ENCODE measurements around the gene XPA.
"Not testable (repeated sequence)": the region's sequence is repeated elsewhere in the genome, so short reads cannot be mapped to it uniquely, and the experiment has no call there.

XPA gene

DNA sequence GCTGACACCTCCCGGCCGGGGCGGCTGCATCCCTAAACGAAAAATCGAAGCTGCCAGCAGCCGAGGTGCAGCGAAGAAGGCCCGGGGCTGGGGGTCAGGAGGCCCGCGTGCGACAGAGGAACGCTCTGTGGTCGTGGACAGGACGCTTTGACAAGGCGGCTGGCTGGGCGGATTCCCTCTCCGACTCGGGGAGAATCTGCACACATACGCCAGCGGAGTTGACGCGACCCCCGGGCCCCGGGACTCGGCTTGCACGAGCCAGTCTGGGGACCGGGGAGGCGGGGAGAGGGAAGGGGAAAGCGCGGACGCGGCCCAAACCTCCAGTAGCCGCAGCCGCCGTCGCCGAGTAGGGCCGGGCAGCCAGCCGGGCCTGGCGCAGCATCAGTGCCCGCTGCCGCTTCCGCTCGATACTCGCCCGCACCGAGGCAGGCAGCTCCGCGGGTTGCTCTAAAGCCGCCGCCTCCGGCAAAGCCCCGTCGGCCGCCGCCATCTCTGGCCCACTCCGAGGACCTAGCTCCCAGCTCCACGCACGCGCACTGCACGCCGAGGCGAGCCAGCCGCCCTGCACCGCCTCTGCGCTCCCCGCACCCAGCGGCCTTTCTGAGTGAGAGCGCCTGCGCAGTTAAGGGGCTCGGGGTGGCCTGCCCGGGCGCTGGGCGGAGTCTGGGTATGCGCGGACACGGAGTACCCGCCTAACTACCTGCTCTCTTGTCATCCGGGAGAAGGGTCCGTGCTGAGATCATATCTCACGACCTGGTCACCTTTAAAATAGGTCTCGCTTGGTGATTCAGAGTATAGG is at the start of gene XPA:
Gene XPA (minus strand): TSS at position 538 of the 799 bp plus-strand sequence. CDS start 48 bp downstream, at position 490.
- peak; percentile 94 for DNase-seq (ENCODE audit: low spot score)

DNA sequence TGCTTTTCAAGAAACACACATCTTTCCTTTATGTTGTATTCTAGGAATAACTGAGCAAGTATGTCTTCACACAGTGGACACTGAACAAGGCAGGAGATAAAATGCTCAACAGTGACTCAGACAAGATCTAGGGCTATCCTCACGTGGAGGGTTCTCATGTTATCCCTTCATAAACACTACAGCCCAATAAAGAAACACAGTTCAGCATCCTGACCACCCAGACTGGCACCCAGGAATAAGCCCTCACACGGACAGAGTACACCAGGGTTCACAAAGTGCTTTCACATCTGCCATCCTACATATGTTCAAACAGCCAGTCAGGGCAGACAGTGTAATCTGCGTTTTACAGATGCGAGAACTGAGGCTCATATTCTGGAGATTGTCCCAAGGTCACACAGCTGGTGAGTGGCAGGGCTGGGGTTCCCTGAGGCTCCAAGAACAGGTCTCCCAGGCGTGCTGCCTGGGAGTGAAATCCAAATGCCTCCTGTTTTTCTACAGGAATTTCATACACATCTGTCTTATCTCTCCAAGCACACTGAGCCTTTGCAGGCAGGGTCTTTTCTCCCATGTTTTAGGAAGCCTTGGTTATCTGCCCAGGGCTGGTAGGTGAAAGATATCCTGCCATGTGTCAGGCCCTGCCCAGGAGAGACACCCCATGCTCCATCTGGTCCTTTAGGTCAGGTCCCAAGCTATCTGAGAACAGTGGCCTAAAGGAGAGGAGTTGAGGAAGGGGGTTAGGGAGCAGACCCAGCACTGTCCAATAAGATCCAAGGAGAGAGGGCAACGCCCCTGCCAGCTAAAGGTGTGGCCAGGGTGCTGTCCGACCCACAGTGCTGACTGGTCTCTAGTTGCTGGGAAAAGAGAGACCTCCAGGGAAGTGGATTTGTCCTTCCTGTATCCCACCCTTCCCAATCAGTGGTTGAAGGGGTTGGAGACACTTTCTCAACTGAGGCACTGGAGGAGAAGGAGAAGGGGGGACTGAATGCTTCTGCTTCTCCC is 47.9 kb upstream of the XPA start:
- DNase-seq (ENCODE audit: low spot score): no peak

DNA sequence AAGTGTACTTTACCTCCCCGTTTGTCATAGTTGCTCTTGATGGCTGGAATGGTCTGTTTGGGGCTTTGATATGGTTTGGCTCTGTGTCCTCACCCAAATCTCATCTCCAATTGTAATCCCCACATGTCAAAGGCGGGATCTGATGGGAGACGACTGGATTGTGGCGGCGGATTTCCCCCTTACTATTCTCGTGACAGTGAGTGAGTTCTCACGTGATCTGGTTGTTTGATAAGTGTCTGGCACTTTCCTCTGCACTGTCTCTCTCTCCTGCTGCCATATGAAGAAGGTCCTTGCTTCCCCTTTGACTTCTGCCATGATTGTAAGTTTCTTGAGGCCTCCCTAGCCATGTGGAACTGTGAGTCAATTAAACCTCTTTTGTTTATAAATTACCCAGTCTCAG is 46.9 kb upstream of the XPA start:
- DNase-seq (ENCODE audit: low spot score): not testable (repeated sequence)

DNA sequence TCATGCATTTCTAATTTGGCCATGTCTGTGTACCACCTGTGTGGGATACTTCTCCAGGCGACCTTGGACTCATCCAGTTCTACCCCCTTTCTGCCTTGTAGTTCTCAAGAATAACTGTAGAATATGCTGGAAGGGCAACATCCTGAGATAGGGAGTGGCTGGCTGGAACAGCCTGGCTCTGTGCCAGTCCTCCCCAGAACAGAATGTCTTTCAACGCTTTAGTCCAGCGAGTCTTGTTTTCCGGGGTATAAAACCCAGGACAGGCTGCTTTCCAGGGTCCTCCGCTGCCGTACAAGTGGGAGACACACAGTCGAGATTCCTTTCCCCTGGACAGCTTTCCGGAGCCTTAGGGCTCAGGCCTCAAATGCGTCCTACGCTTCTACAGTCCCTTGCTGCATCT is 45.4 kb upstream of the XPA start:
- DNase-seq (ENCODE audit: low spot score): no peak

DNA sequence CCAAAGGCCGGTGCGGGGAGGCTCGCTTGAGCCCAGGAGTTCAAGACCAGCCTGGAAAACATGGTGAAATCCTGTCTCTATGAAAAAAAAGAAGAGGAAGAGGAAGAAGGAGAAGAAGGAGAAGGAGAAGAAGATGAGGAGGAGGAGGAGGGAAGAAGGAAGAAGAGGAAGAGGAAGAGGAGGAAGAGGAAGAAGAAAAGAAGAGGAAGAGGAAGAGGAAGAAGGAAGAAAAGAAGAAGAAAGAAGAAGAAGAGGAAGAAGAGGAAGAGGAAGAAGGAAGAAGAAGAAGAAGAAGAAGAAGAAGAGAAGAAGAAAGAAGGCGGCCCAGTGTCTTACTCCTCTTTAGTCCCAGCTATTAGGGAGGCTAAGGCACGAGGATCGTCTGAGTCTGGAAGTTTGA is 44.8 kb upstream of the XPA start:
- no peak for DNase-seq (ENCODE audit: low spot score)

DNA sequence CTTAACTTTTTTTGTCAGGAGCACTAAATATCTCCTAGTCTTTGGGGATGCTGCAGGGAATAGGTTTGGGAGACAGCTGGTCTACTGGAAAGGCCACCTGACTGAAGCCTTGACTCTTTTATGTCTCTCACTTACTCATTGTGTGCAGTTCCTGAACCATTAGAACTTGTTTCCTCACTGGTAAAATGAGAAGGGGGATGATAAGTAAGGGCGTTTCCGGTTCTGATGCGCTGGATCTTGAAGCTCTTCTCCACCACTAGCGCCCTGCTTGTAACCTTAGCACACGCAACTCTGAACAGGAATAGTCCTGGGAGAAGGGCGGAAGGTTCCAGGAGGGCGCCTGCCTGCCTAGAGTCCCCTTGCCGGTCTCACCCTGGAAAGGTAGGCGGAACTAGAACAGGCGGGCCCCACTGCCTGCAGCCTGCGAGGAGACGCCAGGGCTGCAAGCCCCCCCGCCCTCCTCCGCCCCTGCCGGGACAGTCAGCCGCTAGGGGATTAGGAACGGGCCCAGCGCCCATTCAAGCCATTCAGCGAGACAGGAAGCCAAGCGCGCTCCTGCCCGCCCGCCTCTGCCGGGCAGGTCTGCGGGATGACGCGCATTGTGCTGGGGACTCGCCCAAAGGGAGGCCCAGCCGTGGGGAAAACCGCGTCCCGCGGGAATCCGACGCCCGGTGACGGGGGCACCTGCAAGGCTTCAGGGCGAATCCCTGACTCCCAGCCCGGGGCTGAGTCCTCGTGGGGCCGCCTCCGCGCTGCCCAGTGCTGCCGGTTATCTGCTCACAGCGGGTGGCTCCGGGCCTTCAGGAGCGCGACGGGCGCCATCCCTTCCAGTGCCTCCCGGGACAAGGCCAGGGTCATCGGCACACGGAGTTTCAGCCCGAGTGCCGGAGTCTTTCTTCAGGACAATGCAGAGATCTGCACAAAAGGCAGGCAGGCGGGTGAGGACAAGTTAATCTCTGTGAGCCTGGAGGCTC is 44.0 kb upstream of the XPA start:
- DNase-seq (ENCODE audit: low spot score): no peak

DNA sequence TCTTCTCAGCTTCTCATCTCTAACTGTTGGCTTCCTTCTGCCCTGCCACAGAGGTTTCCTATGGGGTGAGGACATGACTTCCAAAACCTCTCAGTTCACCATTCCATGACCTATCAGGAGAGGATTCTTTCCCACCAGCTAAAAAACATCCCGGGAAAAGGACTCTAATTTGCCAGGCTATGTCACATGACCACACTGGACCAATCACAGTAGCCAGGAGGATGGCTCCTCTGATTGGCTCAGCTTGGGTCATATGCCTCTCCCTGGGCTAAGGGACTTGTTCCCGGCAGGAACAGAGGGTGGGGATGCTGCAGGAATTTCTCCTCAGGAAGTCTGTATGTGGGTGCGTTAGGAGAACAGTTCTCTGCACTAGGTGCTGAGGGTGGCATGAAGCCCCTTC is 40.3 kb upstream of the XPA start:
- peak; percentile 23 for DNase-seq (ENCODE audit: low spot score)

DNA sequence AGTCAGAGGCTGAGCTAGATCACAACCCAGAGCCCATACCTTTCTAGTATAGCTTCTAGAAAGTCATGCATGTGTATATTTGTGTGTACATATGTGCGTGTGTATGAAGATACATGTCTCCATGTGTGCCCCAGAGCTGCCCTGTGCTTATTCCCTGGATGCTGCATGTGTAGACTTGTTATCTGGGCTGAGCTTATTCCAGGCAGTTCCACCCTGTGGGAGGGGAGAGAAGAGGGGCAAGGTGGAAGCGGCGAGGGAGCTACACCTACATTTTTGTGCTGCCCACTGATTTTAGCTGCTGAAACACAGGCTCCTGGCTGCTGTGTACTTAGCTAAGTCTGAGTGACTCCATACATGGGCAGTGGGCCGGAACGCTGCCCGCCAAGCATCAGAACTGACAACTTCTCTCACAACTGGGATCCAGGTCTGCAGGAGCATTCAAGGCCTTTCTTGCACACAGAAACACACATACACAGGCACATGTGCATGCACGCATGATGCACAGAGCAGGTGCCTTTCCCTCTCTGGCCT is 38.0 kb upstream of the XPA start:
- no peak for DNase-seq (ENCODE audit: low spot score)

DNA sequence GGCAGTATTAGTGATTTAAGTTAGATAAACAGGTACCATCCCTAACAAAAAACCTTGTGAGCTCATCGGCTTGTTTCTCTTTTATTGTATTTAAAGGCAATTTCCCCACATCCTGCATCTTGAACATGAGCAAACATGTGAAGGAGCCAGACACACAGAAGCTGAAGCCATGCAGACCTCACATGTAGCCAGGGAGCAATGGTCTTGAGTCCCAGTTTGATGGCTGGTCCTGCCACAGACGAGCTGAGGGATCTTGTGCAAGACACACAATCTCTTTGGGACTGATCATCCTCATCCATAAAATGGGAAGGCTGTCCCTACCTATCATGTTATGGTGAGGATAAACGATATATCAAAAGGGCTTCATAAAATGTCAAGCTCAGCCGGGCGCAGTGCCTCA is 29.6 kb upstream of the XPA start:
- no peak for DNase-seq (ENCODE audit: low spot score)

DNA sequence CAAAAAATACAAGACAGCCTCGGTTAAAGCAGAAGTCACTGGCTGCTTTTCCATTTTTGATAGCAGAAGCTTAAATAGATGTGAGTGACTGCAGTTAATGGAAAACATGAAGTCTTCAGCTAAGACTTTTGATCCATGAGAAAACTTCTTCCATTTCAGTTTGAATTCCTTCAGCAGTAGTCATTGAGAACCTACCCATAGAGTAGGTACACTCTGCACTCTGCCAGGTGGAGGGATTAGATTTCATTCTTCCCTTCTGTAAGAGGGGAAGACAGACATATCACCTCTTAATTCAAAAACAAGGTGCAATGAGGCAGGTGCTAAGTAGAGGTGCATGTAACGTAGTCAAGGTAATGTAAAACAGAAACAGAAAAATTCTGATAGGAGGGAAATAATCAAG is 26.7 kb upstream of the XPA start:
- no peak for DNase-seq (ENCODE audit: low spot score)

DNA sequence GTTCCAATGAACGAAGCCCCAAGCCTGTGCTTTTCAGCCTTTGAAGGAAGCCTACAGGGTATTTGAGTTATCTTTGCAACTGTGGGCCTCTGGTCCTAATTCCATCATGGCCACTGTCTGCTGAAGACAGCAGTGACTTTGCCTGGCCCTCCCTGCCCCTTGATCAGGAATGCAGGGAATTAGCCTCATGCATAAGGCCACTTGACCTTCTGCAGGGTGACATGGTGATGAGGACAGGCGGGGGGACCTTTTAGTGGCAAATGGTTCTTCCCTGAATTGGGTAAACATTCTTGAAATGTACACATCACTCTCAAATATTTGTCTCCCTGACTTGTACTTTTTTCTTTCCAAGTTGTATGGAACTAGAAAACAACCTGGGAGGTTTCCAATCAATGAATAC is 25.2 kb upstream of the XPA start:
- no peak for DNase-seq (ENCODE audit: low spot score)

DNA sequence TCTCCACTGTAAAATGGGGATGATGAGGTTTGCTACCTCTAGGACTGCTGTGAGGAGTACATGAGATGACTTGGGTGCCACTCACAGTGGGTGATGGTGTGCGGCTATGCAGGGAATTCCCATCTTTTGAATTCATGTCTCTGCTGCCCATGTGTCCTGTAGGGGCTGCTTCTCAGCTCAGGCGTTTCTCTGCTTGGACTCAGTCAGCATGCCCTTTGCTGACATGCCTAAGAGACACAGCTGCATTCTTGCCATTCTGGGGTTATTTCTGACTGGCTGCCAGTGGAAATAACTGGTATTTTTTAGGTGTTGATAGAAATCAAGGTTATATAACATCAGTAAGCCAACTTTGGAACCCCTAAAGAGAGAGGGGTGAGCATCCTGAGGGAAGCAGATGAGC is 24.3 kb upstream of the XPA start:
- no peak for DNase-seq (ENCODE audit: low spot score)

DNA sequence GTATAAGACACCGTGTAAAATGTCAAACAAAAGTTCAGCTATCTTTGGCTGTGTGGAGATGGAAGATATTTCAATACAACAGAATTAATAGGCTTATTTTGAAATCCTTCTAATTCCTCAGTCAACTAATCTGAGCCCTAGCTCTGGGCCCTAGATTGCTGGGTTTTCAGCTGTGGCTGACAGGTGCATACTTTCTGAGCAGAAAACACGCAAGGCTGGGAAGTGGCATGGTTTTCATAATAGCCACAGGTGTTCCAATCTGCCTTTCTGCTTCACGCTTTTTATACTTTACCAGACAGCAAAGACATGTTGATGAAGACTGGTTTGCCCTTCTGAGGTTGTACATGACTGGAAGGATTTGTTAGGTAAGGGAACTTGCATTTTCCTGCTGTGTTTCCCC is 20.7 kb upstream of the XPA start:
- DNase-seq (ENCODE audit: low spot score): no peak

DNA sequence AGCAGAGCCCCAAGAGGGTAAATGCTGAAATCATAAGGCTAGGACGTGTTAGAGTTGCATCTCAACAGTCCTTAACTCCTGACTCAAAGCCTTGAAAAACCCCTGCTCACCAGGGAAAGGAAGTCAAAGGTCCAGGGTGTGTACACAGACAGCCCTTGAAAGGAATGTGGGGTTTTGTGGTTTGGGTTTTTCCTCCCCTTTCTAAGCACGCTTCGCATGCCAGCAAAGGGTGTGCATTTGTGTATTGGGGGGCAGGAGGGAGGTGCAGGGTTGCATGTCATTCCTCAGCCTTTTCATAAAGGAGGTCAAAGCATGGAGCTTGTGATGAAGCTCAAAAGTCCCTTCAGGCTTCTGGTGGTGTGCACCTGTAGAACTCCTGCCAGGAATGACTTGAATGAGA is 17.3 kb upstream of the XPA start:
- no peak for DNase-seq (ENCODE audit: low spot score)

DNA sequence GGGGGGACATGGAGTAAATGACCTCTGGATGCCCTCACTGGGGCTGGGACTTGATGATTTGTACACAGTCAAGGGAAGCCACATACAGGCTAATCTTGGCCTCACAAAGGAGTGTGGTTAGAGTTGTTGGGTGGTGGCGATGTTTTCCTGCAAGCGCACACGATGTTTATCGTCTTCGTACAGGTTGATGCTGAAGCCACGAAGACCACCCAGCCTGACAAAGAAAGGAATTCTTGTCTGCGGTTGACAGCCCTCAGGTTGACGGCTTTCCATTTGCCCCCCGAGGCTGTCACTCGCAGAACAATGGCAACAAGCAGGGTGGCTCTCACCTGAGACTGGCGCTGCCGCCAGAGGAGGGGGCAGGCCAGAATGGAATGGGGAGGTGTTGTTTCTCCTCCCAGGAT is 14.1 kb upstream of the XPA start:
- no peak for DNase-seq (ENCODE audit: low spot score)

DNA sequence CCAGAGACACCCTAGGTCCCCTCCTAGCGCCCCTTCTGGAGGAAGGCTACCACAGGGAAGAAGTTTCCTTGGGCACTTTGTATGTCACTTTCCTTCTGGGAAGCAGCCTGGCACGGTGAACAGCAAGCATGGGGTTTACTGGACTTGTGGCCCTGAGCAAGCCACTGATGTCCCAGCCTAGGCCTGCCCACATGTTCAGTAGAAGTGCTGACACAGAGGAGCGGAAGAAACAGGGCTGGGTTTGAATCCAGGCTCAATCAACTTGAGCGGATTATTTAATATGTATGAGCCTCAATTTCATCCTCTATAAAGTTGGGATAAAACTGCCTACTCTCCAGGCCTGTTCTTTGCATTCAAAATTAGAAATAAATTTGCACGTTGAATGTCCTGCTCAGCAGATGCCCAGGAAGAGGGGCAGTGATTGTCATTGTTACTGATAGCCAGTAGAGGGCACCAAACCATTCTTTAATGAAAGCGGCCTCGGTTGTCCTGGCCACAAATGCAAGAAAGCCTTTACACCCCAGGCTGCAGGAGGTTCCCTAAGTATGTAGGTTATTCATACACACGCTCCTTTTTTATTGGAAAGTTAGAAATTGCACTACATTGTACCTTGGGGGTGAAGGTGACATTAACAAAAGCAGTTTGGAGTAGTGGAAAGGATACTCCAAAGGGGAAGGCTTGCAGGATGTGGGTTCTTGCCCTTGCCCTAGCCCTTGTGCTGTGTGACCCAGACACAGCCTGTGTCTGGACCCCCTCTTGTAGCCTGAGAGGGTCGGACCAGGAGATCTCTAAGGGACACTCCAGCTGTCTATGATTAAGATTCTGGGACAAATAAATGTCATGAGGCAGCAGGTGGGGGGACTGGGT is 13.4 kb upstream of the XPA start:
- DNase-seq (ENCODE audit: low spot score): peak; percentile 74

DNA sequence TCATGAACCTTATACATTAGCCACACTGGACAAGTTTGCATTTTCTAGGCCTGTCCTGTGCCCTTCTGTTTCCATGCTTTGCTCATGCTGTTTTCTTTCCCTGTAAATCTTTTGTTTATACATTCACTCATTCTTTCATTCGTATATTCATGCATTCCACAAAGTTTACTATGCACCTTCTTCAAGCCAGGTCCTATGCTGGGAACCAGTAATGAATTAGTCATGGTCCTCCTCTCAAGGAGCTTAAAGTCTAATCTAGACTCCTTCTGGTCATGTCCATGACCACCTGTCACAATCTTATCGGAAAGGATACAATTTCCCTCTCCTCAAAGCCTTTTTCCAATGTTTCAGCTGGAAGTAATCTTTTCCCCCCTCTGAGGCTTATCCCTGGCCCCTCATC is 9.1 kb upstream of the XPA start:
- DNase-seq (ENCODE audit: low spot score): no peak

DNA sequence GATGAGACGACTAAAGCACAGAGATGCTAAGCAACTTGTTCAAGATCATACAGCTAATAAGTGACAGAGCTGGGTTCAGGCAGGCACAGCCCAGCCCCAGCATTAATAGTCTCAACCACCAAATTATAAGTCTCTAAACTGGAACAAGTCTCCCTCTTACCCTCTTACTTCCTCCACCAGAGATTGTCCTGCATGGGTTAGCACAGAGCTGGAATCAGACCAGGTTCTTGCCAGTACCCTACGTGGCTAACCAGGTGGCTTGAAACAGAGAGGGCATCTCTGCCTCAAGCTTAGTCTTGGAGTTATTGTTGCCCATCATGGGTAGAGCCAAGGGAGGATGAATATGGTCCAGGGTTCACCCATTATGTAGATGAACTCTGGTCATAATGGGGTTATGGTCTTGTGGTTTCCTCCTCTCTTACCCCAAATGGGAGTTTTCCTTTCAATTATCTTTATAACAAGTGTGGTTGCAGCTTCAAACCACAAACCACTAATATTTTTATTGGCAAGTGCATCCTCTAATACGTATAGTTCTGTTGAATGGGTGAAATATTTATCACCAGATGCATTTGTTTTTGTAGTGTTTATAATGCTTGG is 8.3 kb upstream of the XPA start:
- no peak for DNase-seq (ENCODE audit: low spot score)

DNA sequence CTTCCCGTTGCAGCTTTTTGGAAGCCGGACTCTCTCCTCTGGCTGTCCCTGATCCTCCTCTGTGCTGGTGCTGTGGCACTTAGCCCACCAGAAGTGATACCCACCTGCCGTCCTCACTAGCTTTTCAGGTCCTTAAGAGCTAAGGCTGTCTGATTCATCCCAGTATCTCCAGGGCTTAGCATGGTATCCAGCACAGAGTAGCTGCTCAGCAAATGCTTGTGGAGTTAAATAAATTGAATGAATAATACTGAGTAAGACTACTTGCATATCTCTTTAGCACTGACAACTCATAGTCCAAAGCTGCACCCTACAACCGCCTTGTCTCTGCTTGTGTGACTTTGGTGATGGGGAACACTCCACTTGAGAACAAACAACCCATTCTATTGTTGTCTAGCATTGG is 7.7 kb upstream of the XPA start:
- DNase-seq (ENCODE audit: low spot score): no peak

DNA sequence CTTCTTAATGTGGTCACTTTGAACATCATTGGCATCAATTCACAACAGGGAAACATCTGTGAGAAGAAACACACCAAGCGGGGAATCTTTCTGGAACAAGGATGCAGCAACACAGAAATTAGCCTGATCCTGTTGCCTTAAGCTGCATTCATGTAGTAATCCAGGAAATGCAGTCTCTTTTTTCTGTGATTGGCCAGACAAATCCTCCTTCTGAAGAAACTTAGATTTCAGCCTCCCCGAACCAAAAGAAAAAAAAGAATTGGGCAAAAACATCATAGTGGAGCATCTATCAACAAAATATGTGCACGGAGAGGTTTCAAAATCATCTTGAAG is 7.2 kb upstream of the XPA start:
- DNase-seq (ENCODE audit: low spot score): no peak

Data from pons (tissue), 1 donor.